H1 (cell line): Measurements from ENCODE around the gene TTLL7.

Experiments used
- CEBPB ChIP-seq: IDR thresholded peaks from 2 replicates; pipeline ENCODE4 v1.6.1; 2012; ENCODE audit warnings: low read depth, low read length
- MAFK ChIP-seq: IDR thresholded peaks from 2 replicates; pipeline ENCODE4 v1.6.1; 2012; ENCODE audit warnings: low read depth, mild to moderate bottlenecking, improper control_type of control experiment, low read length
- POLR2A ChIP-seq, 2 experiments: IDR thresholded peaks; 1 replicate in 1 of 2; 2 replicates in 1 of 2; pipeline ENCODE4 v1.6.1; 2011; ENCODE audit warnings: low read depth in 2 of 2, low read length in 2 of 2, mild to moderate bottlenecking in 2 of 2; ENCODE audit errors: control extremely low read depth in 1 of 2
- POLR2AphosphoS5 ChIP-seq: IDR thresholded peaks from 2 replicates; pipeline ENCODE4 v1.6.1; 2011; ENCODE audit warnings: low read depth, low read length
- RXRA ChIP-seq: IDR thresholded peaks from 2 replicates; pipeline ENCODE4 v1.6.1; 2011; ENCODE audit warnings: low read depth, mild to moderate bottlenecking, low read length, moderate library complexity; ENCODE audit not compliant: insufficient read depth
- SUZ12 ChIP-seq: fragments of 200-600 bp; sonication (generic); IDR thresholded peaks from 2 replicates; pipeline ENCODE4 v1.6.1; 2012; ENCODE audit warnings: mild to moderate bottlenecking, inconsistent platforms, low read length, moderate library complexity, mixed read lengths
- TAF1 ChIP-seq: IDR thresholded peaks from 2 replicates; pipeline ENCODE4 v1.6.1; 2011; ENCODE audit warnings: mild to moderate bottlenecking, low read depth, low read length
- ZNF274 ChIP-seq: IDR thresholded peaks from 2 replicates; pipeline ENCODE4 v1.7.0; 2012; ENCODE audit warnings: low read length, borderline replicate concordance; ENCODE audit errors: extremely low read depth
- TF ChIP-seq, protein P1 (sequence below), 3 experiments: IDR thresholded peaks; 1 replicate in 2 of 3; 2 replicates in 1 of 3; pipeline versions ENCODE4 v1.5.1 to v1.6.1; 2011; ENCODE audit warnings: low read length in 3 of 3, mild to moderate bottlenecking in 3 of 3, inconsistent platforms in 2 of 3, low read depth in 1 of 3, moderate library complexity in 1 of 3; ENCODE audit not compliant: insufficient read depth in 1 of 3; ENCODE audit errors: control extremely low read depth in 1 of 3
- TF ChIP-seq, protein P2 (sequence below): IDR thresholded peaks from 2 replicates; pipeline ENCODE4 v1.6.1; 2012; ENCODE audit warnings: inconsistent platforms
- TF ChIP-seq, protein P3 (sequence below): IDR thresholded peaks from 2 replicates; pipeline ENCODE4 v1.6.1; 2011; ENCODE audit warnings: low read length, improper control_type of control experiment

DNA sequence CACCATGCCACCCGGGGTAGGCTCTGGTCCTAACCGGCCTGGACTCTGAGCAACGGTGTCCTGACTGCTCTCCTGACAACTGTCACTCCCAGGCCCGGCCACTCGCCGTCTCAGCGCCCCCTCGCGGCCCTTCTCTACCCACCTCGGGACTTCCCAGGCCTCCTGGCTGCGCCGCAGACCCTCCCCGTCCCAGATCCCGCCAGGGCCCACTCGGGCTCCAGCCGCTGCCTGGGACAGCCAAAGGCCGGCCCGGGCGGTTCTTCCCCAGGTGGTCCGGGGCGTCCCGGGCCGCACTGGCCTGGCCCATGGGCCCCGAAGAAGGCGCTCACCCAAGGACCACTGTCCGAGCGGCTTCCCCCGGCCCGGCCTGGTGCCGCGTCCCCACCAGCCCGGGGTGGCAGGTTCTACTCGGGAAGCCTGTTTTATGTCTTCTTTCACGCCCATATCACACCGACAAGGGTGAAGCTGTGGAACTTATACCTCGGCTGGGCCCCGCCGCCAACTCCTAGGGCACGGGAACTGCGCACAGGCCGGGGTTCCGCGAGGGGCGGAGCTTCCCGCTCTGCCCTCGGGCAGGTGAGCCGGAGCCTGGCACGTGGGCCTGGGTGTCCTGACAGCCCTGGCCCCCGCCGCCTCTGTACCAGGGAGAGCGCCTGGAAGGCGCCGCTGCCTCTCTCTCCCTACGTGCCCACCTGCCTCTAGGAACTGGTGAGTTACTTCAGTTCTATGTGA is 138.3 kb downstream of the TTLL7 start:
- TF ChIP-seq, protein P1, sequence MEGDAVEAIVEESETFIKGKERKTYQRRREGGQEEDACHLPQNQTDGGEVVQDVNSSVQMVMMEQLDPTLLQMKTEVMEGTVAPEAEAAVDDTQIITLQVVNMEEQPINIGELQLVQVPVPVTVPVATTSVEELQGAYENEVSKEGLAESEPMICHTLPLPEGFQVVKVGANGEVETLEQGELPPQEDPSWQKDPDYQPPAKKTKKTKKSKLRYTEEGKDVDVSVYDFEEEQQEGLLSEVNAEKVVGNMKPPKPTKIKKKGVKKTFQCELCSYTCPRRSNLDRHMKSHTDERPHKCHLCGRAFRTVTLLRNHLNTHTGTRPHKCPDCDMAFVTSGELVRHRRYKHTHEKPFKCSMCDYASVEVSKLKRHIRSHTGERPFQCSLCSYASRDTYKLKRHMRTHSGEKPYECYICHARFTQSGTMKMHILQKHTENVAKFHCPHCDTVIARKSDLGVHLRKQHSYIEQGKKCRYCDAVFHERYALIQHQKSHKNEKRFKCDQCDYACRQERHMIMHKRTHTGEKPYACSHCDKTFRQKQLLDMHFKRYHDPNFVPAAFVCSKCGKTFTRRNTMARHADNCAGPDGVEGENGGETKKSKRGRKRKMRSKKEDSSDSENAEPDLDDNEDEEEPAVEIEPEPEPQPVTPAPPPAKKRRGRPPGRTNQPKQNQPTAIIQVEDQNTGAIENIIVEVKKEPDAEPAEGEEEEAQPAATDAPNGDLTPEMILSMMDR (IDR thresholded peaks at IDR 0.05; ENCODE audit: control extremely low read depth in 1 of 3, insufficient read depth in 1 of 3, low read depth in 1 of 3, low read length in 3 of 3) = peak; percentile 81 to 88 (median 82)
- TF ChIP-seq TAF1 = no peak; the same call in 1 of the 2 replicates
- TF ChIP-seq, protein P2, sequence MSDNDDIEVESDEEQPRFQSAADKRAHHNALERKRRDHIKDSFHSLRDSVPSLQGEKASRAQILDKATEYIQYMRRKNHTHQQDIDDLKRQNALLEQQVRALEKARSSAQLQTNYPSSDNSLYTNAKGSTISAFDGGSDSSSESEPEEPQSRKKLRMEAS = peak; percentile 96
- no peak for TF ChIP-seq RXRA
- no peak for TF ChIP-seq CEBPB
- no peak for TF ChIP-seq POLR2A (IDR thresholded peaks at IDR 0.05; ENCODE audit: control extremely low read depth in 1 of 2, low read depth in 2 of 2, low read length in 2 of 2)
- TF ChIP-seq, protein P3, sequence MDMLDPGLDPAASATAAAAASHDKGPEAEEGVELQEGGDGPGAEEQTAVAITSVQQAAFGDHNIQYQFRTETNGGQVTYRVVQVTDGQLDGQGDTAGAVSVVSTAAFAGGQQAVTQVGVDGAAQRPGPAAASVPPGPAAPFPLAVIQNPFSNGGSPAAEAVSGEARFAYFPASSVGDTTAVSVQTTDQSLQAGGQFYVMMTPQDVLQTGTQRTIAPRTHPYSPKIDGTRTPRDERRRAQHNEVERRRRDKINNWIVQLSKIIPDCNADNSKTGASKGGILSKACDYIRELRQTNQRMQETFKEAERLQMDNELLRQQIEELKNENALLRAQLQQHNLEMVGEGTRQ = peak; percentile 26; the same call in 1 of the 2 replicates
- TF ChIP-seq ZNF274 = no peak
- no peak for TF ChIP-seq SUZ12
- no peak for TF ChIP-seq MAFK
- no peak for TF ChIP-seq POLR2AphosphoS5
